NAMALWA (cell line): Measurements from ENCODE around the gene EMILIN3.
A peak's percentile ranks its signal among the peaks of the same experiment; 100 is the strongest.

Source experiments
- DNase-seq: peaks from one replicate; pipeline ENCODE4 v3.0.0-alpha.2; 2015; ENCODE audit warnings: low spot score

Gene EMILIN3

GRCh38 chr20:41318271-41318649 is 48.4 kb downstream of the EMILIN3 start:
- DNase-seq: peak; percentile 27

GRCh38 chr20:41317546-41318270 is 48.9 kb downstream of the EMILIN3 start, which contains the start of gene ZHX3:
Gene ZHX3 (minus strand): TSS chr20:41317731. CDS start chr20:41204916, 112,815 bp downstream.
- peak; percentile 98 for DNase-seq

GRCh38 chr20:41316602-41317545 is 49.7 kb downstream of the EMILIN3 start:
- DNase-seq: peak; percentile 74

GRCh38 chr20:41316051-41316450 is 50.6 kb downstream of the EMILIN3 start:
- peak; percentile 22 for DNase-seq

DNA sequence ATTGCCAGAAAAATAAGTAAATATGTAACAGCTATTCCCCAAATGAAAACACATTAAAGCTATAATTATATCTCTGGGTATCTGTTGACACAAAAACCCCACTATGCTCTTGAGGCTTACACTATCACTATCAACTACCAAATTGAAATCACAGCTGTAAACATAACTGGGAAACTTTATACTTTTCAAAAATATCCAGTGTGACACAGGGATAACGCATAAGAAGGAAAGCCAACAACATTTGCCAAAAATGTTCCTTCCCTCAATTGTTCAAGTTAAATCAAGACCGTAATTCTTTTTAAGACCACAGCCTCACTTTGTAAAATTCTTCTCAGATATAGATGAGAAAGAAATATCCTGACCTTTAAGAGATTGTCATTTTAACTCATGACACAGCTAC is 52.2 kb downstream of the EMILIN3 start:
- no peak for DNase-seq

- peak; percentile 25 for DNase-seq
Measured at GRCh38 chr20:41312009-41312408, 54.6 kb downstream of the EMILIN3 start.
